Measurements from ENCODE around the gene SCN5A.

The SCN5A gene

GRCh38 chr3:38533285-38533976, 116.1 kb downstream of the SCN5A start:
- no peak overlapping the region for H3K4me3 ChIP-seq (ENCODE audit: insufficient read depth, low read depth, low read length, poor library complexity, severe bottlenecking)
- H3K27ac ChIP-seq (ENCODE audit: insufficient read depth, low read length, poor library complexity, severe bottlenecking) = no peak overlapping the region
- no peaks in the 10 kb centered on the region for H3K9me3 ChIP-seq (ENCODE audit: control insufficient read depth, low read length)
- H3K36me3 ChIP-seq (ENCODE audit: control insufficient read depth, insufficient read depth, low read length) = no peaks in the 10 kb centered on the region
- no peaks in the 10 kb centered on the region for H3K4me1 ChIP-seq (ENCODE audit: control insufficient read depth, insufficient read depth, low read length, poor library complexity, severe bottlenecking)
- no peaks in the 10 kb centered on the region for H3K27me3 ChIP-seq (replicated peaks; ENCODE audit: control insufficient read depth, insufficient read depth, low read length, poor library complexity, severe bottlenecking)
- no peak for DNase-seq

- Histone ChIP-seq H3K27me3 (replicated peaks; ENCODE audit: control insufficient read depth, insufficient read depth, low read length, poor library complexity, severe bottlenecking) (no peaks in the 10 kb centered on the region), H3K27ac (ENCODE audit: insufficient read depth, low read length, poor library complexity, severe bottlenecking) (no peak overlapping the region), H3K36me3 (ENCODE audit: control insufficient read depth, insufficient read depth, low read length) (peaks cover 3% of the 10 kb centered on the region), H3K4me1 (ENCODE audit: control insufficient read depth, insufficient read depth, low read length, poor library complexity, severe bottlenecking) (no peaks in the 10 kb centered on the region), H3K4me3 (ENCODE audit: insufficient read depth, low read depth, low read length, poor library complexity, severe bottlenecking) (no peak overlapping the region), H3K9me3 (ENCODE audit: control insufficient read depth, low read length) (no peaks in the 10 kb centered on the region)
- no peak for DNase-seq
Observed at GRCh38 chr3:38532529-38532928, 117.0 kb downstream of the SCN5A start.

DNA sequence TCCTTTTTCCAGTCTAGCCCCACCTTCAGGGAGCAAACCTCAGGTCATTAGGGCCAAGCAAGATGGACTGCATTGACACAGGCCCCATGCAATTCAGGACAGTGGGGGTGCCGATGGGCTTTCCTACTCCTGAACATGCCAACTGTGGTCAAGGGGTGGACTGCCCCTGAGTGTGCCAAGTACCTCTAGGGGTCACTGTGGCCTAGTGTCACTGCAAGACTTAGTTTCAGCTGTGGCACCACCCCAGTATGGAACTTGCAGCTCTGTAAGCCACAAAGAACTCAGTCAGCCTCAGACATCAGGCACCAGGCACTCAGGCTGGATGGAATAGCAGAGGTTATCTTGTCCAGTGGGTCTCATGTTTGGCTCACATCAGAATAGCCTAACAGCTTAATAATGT, 121.0 kb downstream of the SCN5A start:
- Histone ChIP-seq H3K4me1 (ENCODE audit: control insufficient read depth, insufficient read depth, low read length, poor library complexity, severe bottlenecking) (no peaks in the 10 kb centered on the region), H3K4me3 (ENCODE audit: insufficient read depth, low read depth, low read length, poor library complexity, severe bottlenecking) (no peak overlapping the region), H3K27me3 (replicated peaks; ENCODE audit: control insufficient read depth, insufficient read depth, low read length, poor library complexity, severe bottlenecking) (no peaks in the 10 kb centered on the region), H3K27ac (ENCODE audit: insufficient read depth, low read length, poor library complexity, severe bottlenecking) (no peak overlapping the region), H3K9me3 (ENCODE audit: control insufficient read depth, low read length) (no peaks in the 10 kb centered on the region), H3K36me3 (ENCODE audit: control insufficient read depth, insufficient read depth, low read length) (peaks cover 14% of the 10 kb centered on the region)
- no peak for DNase-seq

DNA sequence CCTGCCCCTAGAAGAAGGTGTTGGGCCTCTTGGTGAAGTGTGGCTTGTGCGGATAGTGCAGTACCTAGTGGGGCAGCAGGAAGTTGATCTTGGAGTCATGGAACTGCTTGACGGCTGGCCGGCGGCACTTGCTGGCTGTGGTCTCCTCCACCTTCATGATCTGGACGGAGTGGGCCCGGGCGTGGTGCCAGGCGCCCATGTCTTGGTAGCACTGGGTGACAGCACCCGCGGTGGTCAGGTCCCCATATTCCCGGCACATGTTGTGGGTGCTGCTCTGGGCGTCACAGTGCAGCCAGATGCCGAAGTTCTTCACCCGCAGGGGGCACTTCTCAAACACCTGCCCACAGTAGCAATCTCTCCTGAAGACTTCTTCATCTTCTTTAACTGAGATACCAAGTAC, 122.7 kb downstream of the SCN5A start:
- Histone ChIP-seq H3K27ac (ENCODE audit: insufficient read depth, low read length, poor library complexity, severe bottlenecking) (no peak overlapping the region), H3K4me3 (ENCODE audit: insufficient read depth, low read depth, low read length, poor library complexity, severe bottlenecking) (no peak overlapping the region), H3K27me3 (replicated peaks; ENCODE audit: control insufficient read depth, insufficient read depth, low read length, poor library complexity, severe bottlenecking) (no peaks in the 10 kb centered on the region), H3K36me3 (ENCODE audit: control insufficient read depth, insufficient read depth, low read length) (peaks cover 14% of the 10 kb centered on the region), H3K4me1 (ENCODE audit: control insufficient read depth, insufficient read depth, low read length, poor library complexity, severe bottlenecking) (no peaks in the 10 kb centered on the region), H3K9me3 (ENCODE audit: control insufficient read depth, low read length) (no peaks in the 10 kb centered on the region)
- no peak for DNase-seq

GRCh38 chr3:38524141-38524739, 125.2 kb downstream of the SCN5A start:
- no peak overlapping the region for H3K4me3 ChIP-seq (ENCODE audit: insufficient read depth, low read depth, low read length, poor library complexity, severe bottlenecking)
- no peak for DNase-seq
- no peaks in the 10 kb centered on the region for H3K9me3 ChIP-seq (ENCODE audit: control insufficient read depth, low read length)
- H3K27ac ChIP-seq (ENCODE audit: insufficient read depth, low read length, poor library complexity, severe bottlenecking) = no peak overlapping the region
- H3K27me3 ChIP-seq (replicated peaks; ENCODE audit: control insufficient read depth, insufficient read depth, low read length, poor library complexity, severe bottlenecking) = no peaks in the 10 kb centered on the region
- H3K4me1 ChIP-seq (ENCODE audit: control insufficient read depth, insufficient read depth, low read length, poor library complexity, severe bottlenecking) = peaks cover 16% of the 10 kb centered on the region
- H3K36me3 ChIP-seq (ENCODE audit: control insufficient read depth, insufficient read depth, low read length) = peaks cover 14% of the 10 kb centered on the region

GRCh38 chr3:38522002-38522401, 127.5 kb downstream of the SCN5A start:
- Histone ChIP-seq H3K27ac (ENCODE audit: insufficient read depth, low read length, poor library complexity, severe bottlenecking) (no peak overlapping the region), H3K36me3 (ENCODE audit: control insufficient read depth, insufficient read depth, low read length) (peaks cover 10% of the 10 kb centered on the region), H3K27me3 (replicated peaks; ENCODE audit: control insufficient read depth, insufficient read depth, low read length, poor library complexity, severe bottlenecking) (no peaks in the 10 kb centered on the region), H3K4me3 (ENCODE audit: insufficient read depth, low read depth, low read length, poor library complexity, severe bottlenecking) (no peak overlapping the region), H3K4me1 (ENCODE audit: control insufficient read depth, insufficient read depth, low read length, poor library complexity, severe bottlenecking) (peaks cover 16% of the 10 kb centered on the region), H3K9me3 (ENCODE audit: control insufficient read depth, low read length) (no peaks in the 10 kb centered on the region)
- no peak for DNase-seq

- Histone ChIP-seq H3K4me3 (ENCODE audit: insufficient read depth, low read depth, low read length, poor library complexity, severe bottlenecking) (no peak overlapping the region), H3K27ac (ENCODE audit: insufficient read depth, low read length, poor library complexity, severe bottlenecking) (no peak overlapping the region), H3K9me3 (ENCODE audit: control insufficient read depth, low read length) (no peaks in the 10 kb centered on the region), H3K27me3 (replicated peaks; ENCODE audit: control insufficient read depth, insufficient read depth, low read length, poor library complexity, severe bottlenecking) (no peaks in the 10 kb centered on the region), H3K4me1 (ENCODE audit: control insufficient read depth, insufficient read depth, low read length, poor library complexity, severe bottlenecking) (peaks cover 16% of the 10 kb centered on the region), H3K36me3 (ENCODE audit: control insufficient read depth, insufficient read depth, low read length) (peaks cover 10% of the 10 kb centered on the region)
- DNase-seq = peak in 2 of 3 donors; percentile 29 to 53
Observed at GRCh38 chr3:38521391-38521987, 128.0 kb downstream of the SCN5A start.

GRCh38 chr3:38519651-38520050, 129.8 kb downstream of the SCN5A start:
- Histone ChIP-seq H3K27me3 (replicated peaks; ENCODE audit: control insufficient read depth, insufficient read depth, low read length, poor library complexity, severe bottlenecking) (no peaks in the 10 kb centered on the region), H3K4me1 (ENCODE audit: control insufficient read depth, insufficient read depth, low read length, poor library complexity, severe bottlenecking) (peaks cover 16% of the 10 kb centered on the region), H3K27ac (ENCODE audit: insufficient read depth, low read length, poor library complexity, severe bottlenecking) (peak overlapping the region; percentile 15), H3K9me3 (ENCODE audit: control insufficient read depth, low read length) (no peaks in the 10 kb centered on the region), H3K4me3 (ENCODE audit: insufficient read depth, low read depth, low read length, poor library complexity, severe bottlenecking) (no peak overlapping the region), H3K36me3 (ENCODE audit: control insufficient read depth, insufficient read depth, low read length) (peaks cover 8% of the 10 kb centered on the region)
- no peak for DNase-seq

DNA sequence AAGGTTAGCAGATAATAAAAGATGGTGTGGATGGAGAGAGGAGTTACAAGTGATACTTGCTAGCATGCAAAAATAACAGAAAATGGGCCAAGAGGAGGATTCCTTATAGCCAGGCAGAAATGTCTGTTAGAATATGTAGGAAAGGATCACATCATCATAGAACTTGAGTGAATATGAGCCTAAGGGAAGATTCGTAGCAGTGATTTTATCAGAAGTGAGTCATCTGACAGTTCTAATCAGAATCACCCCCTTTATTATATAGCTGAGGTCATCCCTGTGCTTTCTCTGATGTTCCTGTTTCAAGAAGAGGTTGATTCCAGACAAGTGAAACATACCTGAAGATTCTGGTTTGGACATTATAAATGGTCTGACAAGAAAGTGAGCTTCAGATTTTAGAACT, 130.5 kb downstream of the SCN5A start:
- no peak for DNase-seq
- peaks cover 16% of the 10 kb centered on the region for H3K4me1 ChIP-seq (ENCODE audit: control insufficient read depth, insufficient read depth, low read length, poor library complexity, severe bottlenecking)
- no peak overlapping the region for H3K27ac ChIP-seq (ENCODE audit: insufficient read depth, low read length, poor library complexity, severe bottlenecking)
- H3K4me3 ChIP-seq (ENCODE audit: insufficient read depth, low read depth, low read length, poor library complexity, severe bottlenecking) = no peak overlapping the region
- peaks cover 5% of the 10 kb centered on the region for H3K36me3 ChIP-seq (ENCODE audit: control insufficient read depth, insufficient read depth, low read length)
- no peaks in the 10 kb centered on the region for H3K9me3 ChIP-seq (ENCODE audit: control insufficient read depth, low read length)
- no peaks in the 10 kb centered on the region for H3K27me3 ChIP-seq (replicated peaks; ENCODE audit: control insufficient read depth, insufficient read depth, low read length, poor library complexity, severe bottlenecking)

DNA sequence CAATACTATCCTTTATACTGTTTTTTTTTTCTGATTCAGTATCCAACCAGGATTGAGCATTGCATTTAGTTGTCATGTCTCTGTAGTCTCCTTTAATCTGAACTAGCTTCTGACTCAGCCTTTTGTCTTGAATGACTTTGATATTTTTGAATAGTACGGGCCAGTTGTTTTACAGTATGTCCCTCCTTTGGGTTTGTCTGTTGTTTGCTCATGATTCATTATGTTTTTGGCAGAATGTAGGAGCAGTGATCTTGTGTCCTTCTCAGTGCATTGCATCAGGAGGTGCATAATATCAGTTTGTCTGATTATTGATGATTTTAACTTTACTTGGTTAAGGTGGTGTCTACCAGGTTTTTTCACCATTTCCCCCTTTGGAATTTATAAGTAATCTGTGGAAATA, 132.8 kb downstream of the SCN5A start:
- Histone ChIP-seq H3K4me3 (ENCODE audit: insufficient read depth, low read depth, low read length, poor library complexity, severe bottlenecking) (no peak overlapping the region), H3K27me3 (replicated peaks; ENCODE audit: control insufficient read depth, insufficient read depth, low read length, poor library complexity, severe bottlenecking) (no peaks in the 10 kb centered on the region), H3K27ac (ENCODE audit: insufficient read depth, low read length, poor library complexity, severe bottlenecking) (no peak overlapping the region), H3K36me3 (ENCODE audit: control insufficient read depth, insufficient read depth, low read length) (peaks cover 10% of the 10 kb centered on the region), H3K9me3 (ENCODE audit: control insufficient read depth, low read length) (no peaks in the 10 kb centered on the region), H3K4me1 (ENCODE audit: control insufficient read depth, insufficient read depth, low read length, poor library complexity, severe bottlenecking) (peaks cover 16% of the 10 kb centered on the region)
- no peak for DNase-seq
